Activated T-cell treated with anti-CD3 and anti-CD28 coated beads, Interleukin-2, amount 50 U/mL, for 4 hours (primary cell): Measurements from ENCODE around the gene CKAP4. TPM values are rescaled to one million over a fixed set of nuclear protein-coding genes. Genes with fewer than 3 reads are reported as not detected.
"Not testable (repeated sequence)": the region's sequence is repeated elsewhere in the genome, so short reads cannot be mapped to it uniquely, and the experiment has no call there.

Experiments used
- ATAC-seq, 2 donors: fragments of 200-7000 bp; cut with Tn5 transposase; one replicate each; pipeline ENCODE4 v1.10.0; 2021
- DNase-seq: peaks from one replicate; pipeline ENCODE4 v3.0.0-alpha.2; 2020
- H3K27me3 Mint-ChIP-seq: one replicate; pipeline ENCODE4 v1.8.0; 2021; ENCODE audit warnings: low read depth, mixed read lengths
- H3K36me3 Mint-ChIP-seq: one replicate; pipeline ENCODE4 v1.8.0; 2022; ENCODE audit warnings: mixed read lengths; ENCODE audit not compliant: insufficient read depth
- H3K4me1 Mint-ChIP-seq: one replicate; pipeline ENCODE4 v1.8.0; 2021; ENCODE audit warnings: low read depth, mixed read lengths
- H3K4me3 Mint-ChIP-seq: one replicate; pipeline ENCODE4 v1.8.0; 2021; ENCODE audit warnings: mild to moderate bottlenecking, moderate library complexity, mixed read lengths
- H3K9me3 Mint-ChIP-seq: one replicate; pipeline ENCODE4 v1.8.0; 2021; ENCODE audit warnings: mixed read lengths
- total RNA-seq, 3 donors: library from RNA; stranded (reverse); gene quantifications; one replicate each; pipeline ENCODE4 v1.2.1, GENCODE V29; 2021

CKAP4 gene, protein sequence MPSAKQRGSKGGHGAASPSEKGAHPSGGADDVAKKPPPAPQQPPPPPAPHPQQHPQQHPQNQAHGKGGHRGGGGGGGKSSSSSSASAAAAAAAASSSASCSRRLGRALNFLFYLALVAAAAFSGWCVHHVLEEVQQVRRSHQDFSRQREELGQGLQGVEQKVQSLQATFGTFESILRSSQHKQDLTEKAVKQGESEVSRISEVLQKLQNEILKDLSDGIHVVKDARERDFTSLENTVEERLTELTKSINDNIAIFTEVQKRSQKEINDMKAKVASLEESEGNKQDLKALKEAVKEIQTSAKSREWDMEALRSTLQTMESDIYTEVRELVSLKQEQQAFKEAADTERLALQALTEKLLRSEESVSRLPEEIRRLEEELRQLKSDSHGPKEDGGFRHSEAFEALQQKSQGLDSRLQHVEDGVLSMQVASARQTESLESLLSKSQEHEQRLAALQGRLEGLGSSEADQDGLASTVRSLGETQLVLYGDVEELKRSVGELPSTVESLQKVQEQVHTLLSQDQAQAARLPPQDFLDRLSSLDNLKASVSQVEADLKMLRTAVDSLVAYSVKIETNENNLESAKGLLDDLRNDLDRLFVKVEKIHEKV
- 10 to 100 TPM; 10.5 to 13.5 (median 10.6) TPM for total RNA-seq

DNA sequence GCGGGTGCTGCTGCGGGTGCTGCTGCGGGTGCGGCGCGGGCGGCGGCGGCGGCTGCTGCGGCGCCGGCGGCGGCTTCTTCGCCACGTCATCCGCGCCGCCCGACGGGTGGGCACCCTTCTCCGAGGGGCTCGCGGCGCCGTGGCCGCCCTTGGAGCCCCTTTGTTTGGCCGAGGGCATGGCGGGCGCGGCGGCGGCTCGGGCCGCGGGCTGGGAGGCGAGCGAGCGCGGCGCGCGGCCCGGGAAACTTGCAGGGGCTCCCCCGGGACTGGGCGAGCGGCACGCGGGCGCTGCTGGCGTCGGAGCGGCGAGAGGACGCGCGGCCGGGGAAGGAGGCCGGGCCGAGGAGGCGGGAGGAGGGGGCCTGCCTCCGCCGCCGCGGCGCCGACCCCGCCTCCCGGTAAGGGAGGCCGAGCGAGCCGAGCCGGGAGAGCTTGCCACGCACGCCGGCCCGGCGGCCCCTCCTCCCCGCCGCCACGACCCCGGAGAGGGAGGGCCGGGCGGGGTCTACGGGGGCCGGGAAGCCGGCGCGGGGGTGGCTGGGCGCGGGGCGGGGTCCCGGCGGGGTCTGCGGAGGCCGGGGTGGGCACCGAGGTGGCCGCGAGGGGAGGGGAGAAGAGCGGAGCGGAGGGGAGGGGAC, at the start of gene CKAP4:
CKAP4 (minus strand) TSS at position 347 of the 638 bp plus-strand sequence; CDS start at position 178, 169 bp downstream.
- peaks cover 30% of the 10 kb centered on the region for H3K4me1 Mint-ChIP-seq
- H3K27me3 Mint-ChIP-seq, result no peaks in the 10 kb centered on the region
- no peaks in the 10 kb centered on the region for H3K9me3 Mint-ChIP-seq
- peak; percentile 64 to 70 for ATAC-seq
- peaks cover 4% of the 10 kb centered on the region for H3K36me3 Mint-ChIP-seq
- H3K4me3 Mint-ChIP-seq, result peak within 1 kb of the TSS; percentile 79
- DNase-seq, result peak; percentile 44

DNA sequence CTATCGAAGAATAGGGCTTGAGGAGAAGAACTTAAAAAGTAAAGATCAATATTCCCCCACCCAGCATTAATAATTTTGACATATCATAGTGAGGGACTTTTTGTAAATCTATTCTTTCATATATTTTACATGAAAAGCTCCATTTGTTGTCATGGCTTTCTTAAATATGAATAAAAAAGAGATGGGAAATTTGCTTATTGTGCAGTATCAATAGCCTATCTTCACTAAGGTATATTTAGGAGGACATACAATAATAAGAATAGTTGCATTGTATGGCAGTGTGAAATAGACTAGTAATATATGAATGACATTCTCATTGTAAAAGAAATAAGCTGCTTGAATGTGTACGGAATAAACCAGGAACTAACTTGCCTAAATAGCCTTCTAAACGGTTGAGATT, 49.3 kb upstream of the CKAP4 start:
- no peaks in the 10 kb centered on the region for H3K36me3 Mint-ChIP-seq
- no peaks in the 10 kb centered on the region for H3K27me3 Mint-ChIP-seq
- no peak overlapping the region for H3K4me3 Mint-ChIP-seq
- DNase-seq (no peak), ATAC-seq (no peak)
- peaks cover 21% of the 10 kb centered on the region for H3K4me1 Mint-ChIP-seq
- no peaks in the 10 kb centered on the region for H3K9me3 Mint-ChIP-seq

- Mint-ChIP-seq H3K4me3 (no peak overlapping the region), H3K36me3 (no peaks in the 10 kb centered on the region), H3K9me3 (no peaks in the 10 kb centered on the region), H3K27me3 (no peaks in the 10 kb centered on the region), H3K4me1 (peaks cover 14% of the 10 kb centered on the region)
- ATAC-seq (no peak), DNase-seq (no peak)
Observed at GRCh38 chr12:106296179-106296877, 48.5 kb upstream of the CKAP4 start.

GRCh38 chr12:106292339-106292738, 44.5 kb upstream of the CKAP4 start:
- Mint-ChIP-seq H3K4me3 (no peak overlapping the region), H3K27me3 (no peaks in the 10 kb centered on the region), H3K36me3 (no peaks in the 10 kb centered on the region), H3K4me1 (peaks cover 18% of the 10 kb centered on the region), H3K9me3 (no peaks in the 10 kb centered on the region)
- ATAC-seq (no peak), DNase-seq (no peak)

DNA sequence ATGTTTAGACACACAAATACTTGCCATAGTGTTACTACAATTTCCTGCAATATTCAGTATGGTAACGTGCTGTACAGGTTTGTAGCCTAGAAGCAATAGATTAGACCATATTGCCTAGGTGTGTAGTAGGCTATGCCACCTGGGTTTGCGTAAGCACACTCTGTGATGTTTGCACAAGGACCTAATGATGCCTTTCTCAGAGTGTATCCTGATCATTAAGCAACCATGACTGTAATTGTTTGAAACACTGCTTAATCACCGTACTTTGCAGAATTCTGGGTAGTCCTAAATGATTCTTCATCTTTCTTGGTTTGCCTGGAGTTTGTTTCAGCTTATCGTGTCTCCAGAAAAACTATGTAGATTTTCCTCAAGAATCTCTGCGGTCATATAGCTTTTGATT, 43.5 kb upstream of the CKAP4 start:
- no peak for ATAC-seq
- H3K9me3 Mint-ChIP-seq, result no peaks in the 10 kb centered on the region
- no peaks in the 10 kb centered on the region for H3K36me3 Mint-ChIP-seq
- no peak overlapping the region for H3K4me3 Mint-ChIP-seq
- no peaks in the 10 kb centered on the region for H3K27me3 Mint-ChIP-seq
- no peak for DNase-seq
- H3K4me1 Mint-ChIP-seq, result peaks cover 17% of the 10 kb centered on the region

- H3K9me3 Mint-ChIP-seq, result no peaks in the 10 kb centered on the region
- H3K27me3 Mint-ChIP-seq, result no peaks in the 10 kb centered on the region
- ATAC-seq (no peak), DNase-seq (no peak)
- peaks cover 17% of the 10 kb centered on the region for H3K4me1 Mint-ChIP-seq
- no peak overlapping the region for H3K4me3 Mint-ChIP-seq
- H3K36me3 Mint-ChIP-seq, result no peaks in the 10 kb centered on the region
Observed at GRCh38 chr12:106290666-106291065, 42.8 kb upstream of the CKAP4 start.

DNA sequence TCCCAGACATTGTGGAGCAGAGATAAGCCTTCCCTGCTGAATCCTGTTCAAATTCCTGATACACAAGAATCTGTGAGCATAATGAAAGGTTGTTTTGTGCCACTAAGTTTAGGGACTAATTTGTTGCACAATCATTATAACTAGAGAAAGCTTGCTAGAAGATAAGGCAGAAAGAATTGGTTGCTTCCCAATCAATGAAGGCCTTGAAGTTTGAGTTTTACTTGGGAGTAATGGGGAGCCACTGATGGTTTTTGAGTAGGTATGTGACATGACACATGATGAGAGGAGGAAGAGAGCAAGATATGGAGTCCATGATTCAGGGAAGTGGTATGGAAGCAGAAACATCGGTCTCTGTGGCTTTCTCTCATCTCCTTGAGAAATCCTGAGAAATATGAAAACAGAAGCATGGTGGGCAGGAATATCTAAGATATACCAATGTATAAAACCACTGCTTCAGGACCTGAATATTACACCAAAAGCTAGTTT, 41.4 kb upstream of the CKAP4 start:
- H3K4me1 Mint-ChIP-seq, result peaks cover 20% of the 10 kb centered on the region
- H3K36me3 Mint-ChIP-seq, result no peaks in the 10 kb centered on the region
- no peak for ATAC-seq
- DNase-seq, result no peak
- no peak overlapping the region for H3K4me3 Mint-ChIP-seq
- no peaks in the 10 kb centered on the region for H3K9me3 Mint-ChIP-seq
- H3K27me3 Mint-ChIP-seq, result peaks cover 8% of the 10 kb centered on the region

GRCh38 chr12:106288494-106289195, 40.8 kb upstream of the CKAP4 start:
- Mint-ChIP-seq H3K9me3 (no peaks in the 10 kb centered on the region), H3K4me3 (no peak overlapping the region)
- DNase-seq, result no peak

DNA sequence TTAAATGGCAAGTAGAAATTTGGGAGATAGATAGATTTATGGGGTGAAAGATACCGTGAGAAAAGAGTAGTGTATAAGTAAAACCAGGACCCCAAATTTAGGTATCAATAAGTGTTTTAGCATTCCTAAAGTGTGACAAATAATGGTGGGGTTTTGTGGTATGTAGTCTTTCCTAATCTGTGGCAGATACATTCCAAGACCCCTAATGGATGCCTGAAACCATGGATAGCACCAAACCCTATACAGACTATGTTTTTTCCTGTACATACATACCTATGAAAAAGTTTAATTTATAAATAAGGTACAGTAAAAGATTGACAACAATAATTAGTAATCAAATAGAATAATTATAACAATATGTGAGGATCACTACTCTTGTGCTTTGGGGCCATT, 40.3 kb upstream of the CKAP4 start:
- ATAC-seq, result no peak
- no peaks in the 10 kb centered on the region for H3K36me3 Mint-ChIP-seq
- H3K27me3 Mint-ChIP-seq, result peaks cover 8% of the 10 kb centered on the region
- H3K4me1 Mint-ChIP-seq, result peaks cover 20% of the 10 kb centered on the region
- no peaks in the 10 kb centered on the region for H3K9me3 Mint-ChIP-seq
- H3K4me3 Mint-ChIP-seq, result no peak overlapping the region
- no peak for DNase-seq

More at GRCh38 chr12:106288494-106289195, 40.8 kb upstream of the CKAP4 start:
- ATAC-seq, result peak; percentile 92 to 94
- peaks cover 20% of the 10 kb centered on the region for H3K4me1 Mint-ChIP-seq
- no peaks in the 10 kb centered on the region for H3K36me3 Mint-ChIP-seq
- H3K27me3 Mint-ChIP-seq, result peaks cover 8% of the 10 kb centered on the region

DNA sequence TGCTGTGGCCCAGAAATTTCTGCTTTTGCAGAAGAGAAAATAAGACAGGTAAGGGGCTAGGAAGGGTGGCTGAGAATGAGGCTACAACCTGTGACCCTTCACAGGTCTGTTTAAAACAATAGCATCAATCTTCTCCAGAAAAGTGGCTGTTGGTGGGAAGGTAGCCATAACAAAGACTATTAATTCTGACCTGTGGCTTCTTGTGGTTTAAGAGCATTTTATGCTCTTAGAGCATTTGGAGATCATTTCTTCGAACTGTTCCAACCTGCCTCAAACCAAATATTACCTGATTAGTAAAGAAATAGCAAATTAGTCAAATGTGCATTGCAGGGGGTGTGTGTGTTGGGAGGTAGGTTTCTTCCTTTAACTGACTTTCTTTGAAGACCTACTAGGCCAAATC, 39.5 kb upstream of the CKAP4 start:
- peaks cover 20% of the 10 kb centered on the region for H3K4me1 Mint-ChIP-seq
- H3K4me3 Mint-ChIP-seq, result no peak overlapping the region
- no peak for DNase-seq
- peaks cover under 1% of the 10 kb centered on the region for H3K36me3 Mint-ChIP-seq
- peaks cover 8% of the 10 kb centered on the region for H3K27me3 Mint-ChIP-seq
- peaks cover 2% of the 10 kb centered on the region for H3K9me3 Mint-ChIP-seq
- ATAC-seq, result no peak

- DNase-seq, ATAC-seq: not testable (repeated sequence)
Observed at GRCh38 chr12:106286576-106287162, 38.8 kb upstream of the CKAP4 start.

GRCh38 chr12:106285982-106286381, 38.2 kb upstream of the CKAP4 start:
- Mint-ChIP-seq H3K4me1 (peaks cover 20% of the 10 kb centered on the region), H3K36me3 (peaks cover 2% of the 10 kb centered on the region), H3K9me3 (peaks cover 12% of the 10 kb centered on the region), H3K4me3 (no peak overlapping the region), H3K27me3 (peaks cover 8% of the 10 kb centered on the region)
- no peak for DNase-seq
- no peak for ATAC-seq

More at GRCh38 chr12:106286576-106287162, 38.8 kb upstream of the CKAP4 start:
- peaks cover 20% of the 10 kb centered on the region for H3K4me1 Mint-ChIP-seq
- not testable (repeated sequence) for H3K4me3 Mint-ChIP-seq, H3K36me3 Mint-ChIP-seq, H3K27me3 Mint-ChIP-seq, H3K9me3 Mint-ChIP-seq

DNA sequence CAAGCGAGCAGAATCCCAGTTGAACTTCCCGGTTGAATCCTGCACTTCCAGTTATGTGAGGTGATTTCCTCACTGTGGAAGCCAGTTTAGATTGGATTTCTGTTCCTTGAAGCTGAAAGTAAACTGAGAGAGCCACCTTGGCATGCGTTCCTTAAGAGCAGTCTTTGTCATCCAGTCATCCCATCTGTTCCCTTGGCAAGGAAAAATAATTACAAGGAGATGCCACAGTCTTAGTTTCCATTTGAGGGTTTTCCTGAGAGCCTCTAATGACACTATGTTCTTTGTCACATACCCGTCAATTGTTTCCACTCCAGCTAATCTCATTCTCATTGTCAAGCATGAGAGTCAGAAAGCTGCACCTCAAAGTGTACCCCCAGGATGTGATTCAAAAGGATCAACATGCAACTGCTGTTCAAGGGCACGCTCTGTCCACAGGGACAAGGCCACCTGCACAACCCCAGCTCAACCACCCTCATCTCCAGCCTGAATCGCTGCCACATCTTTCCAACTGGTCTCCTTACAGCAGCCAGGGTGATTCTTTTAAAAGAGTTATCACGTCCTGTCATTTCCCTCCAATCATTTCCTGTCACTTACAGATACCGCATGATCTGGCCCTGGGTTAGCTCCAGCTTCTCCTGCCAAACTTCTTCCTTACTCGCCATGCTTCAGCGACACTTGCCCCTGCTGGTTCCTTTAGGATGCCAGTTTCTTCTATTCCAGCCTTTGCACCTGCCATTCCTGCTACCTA, 36.7 kb upstream of the CKAP4 start:
- Mint-ChIP-seq H3K4me3 (no peak overlapping the region), H3K4me1 (peaks cover 20% of the 10 kb centered on the region), H3K9me3 (peaks cover 12% of the 10 kb centered on the region), H3K36me3 (peaks cover 2% of the 10 kb centered on the region), H3K27me3 (peaks cover 8% of the 10 kb centered on the region)
- no peak for DNase-seq
- no peak for ATAC-seq
